GM12878 (cell line): ENCODE results near the gene MMP20. TPM values are rescaled to one million over a fixed set of nuclear protein-coding genes. Genes with fewer than 3 reads are reported as not detected.
A peak's percentile ranks its signal among the peaks of the same experiment; 100 is the strongest.

ENCODE experiments used
- BACH1 ChIP-seq: fragments of 450-650 bp; IDR thresholded peaks from 2 replicates; pipeline ENCODE4 v1.6.1; 2017; ENCODE audit warnings: mild to moderate bottlenecking, borderline replicate concordance
- BCL11A ChIP-seq: IDR thresholded peaks from 2 replicates; pipeline ENCODE4 v1.6.1; 2011; ENCODE audit warnings: low read depth, low read length
- CHD1 ChIP-seq: IDR thresholded peaks from 2 replicates; pipeline ENCODE4 v1.6.1; 2012; ENCODE audit warnings: low read depth, low read length, improper control_type of control experiment
- DPF2 ChIP-seq: fragments of 450-650 bp; IDR thresholded peaks from 2 replicates; pipeline ENCODE4 v1.6.1; 2017; ENCODE audit warnings: mild to moderate bottlenecking
- HCFC1 ChIP-seq: fragments of 150-350 bp; IDR thresholded peaks from 2 replicates; pipeline ENCODE4 v1.6.1; 2014; ENCODE audit warnings: low read length
- HSF1 ChIP-seq: fragments of 150-350 bp; IDR thresholded peaks from 2 replicates; pipeline ENCODE4 v1.6.1; 2014; ENCODE audit warnings: mild to moderate bottlenecking, low read depth, low read length
- MLLT1 ChIP-seq: fragments of 450-650 bp; IDR thresholded peaks from 2 replicates; pipeline ENCODE4 v1.6.1; 2016; ENCODE audit warnings: mild to moderate bottlenecking
- MTA2 ChIP-seq: fragments of 450-650 bp; IDR thresholded peaks from 2 replicates; pipeline ENCODE4 v1.6.1; 2016; ENCODE audit warnings: low read depth, mild to moderate bottlenecking, moderate library complexity
- PBX3 ChIP-seq: IDR thresholded peaks from 2 replicates; pipeline ENCODE4 v1.6.1; 2011; ENCODE audit warnings: mild to moderate bottlenecking, low read depth, low read length, moderate library complexity; ENCODE audit not compliant: insufficient replicate concordance
- POU2F2 ChIP-seq: IDR thresholded peaks from 3 replicates; pipeline ENCODE4 v1.6.1; 2011; ENCODE audit warnings: low read depth, mild to moderate bottlenecking, low read length, borderline replicate concordance
- SUPT20H ChIP-seq: IDR thresholded peaks from 2 replicates; pipeline ENCODE4 v1.6.1; 2011; ENCODE audit warnings: low read depth, mild to moderate bottlenecking, low read length, moderate library complexity, borderline replicate concordance; ENCODE audit not compliant: control insufficient read depth
- ZNF217 ChIP-seq: fragments of 450-650 bp; IDR thresholded peaks from 2 replicates; pipeline ENCODE4 v1.6.1; 2017; ENCODE audit warnings: antibody characterized with exemption, mild to moderate bottlenecking
- ZZZ3 ChIP-seq: IDR thresholded peaks from 2 replicates; pipeline ENCODE4 v1.6.1; 2011; ENCODE audit warnings: low read depth; ENCODE audit not compliant: control insufficient read depth, insufficient read length
- polyA plus RNA-seq, 11 experiments: library from polyadenylated mRNA; depleted of rRNA in 4 of 11; unstranded in 6 of 11; stranded (reverse) in 5 of 11; fragments of >200 nt; fragmentation: Nextera tagmentation in 4 of 11; fragmentation: Illumina TruSeq in 1 of 11; extraction: Ambion mirVana in 4 of 11; extraction: Trizol in 1 of 11; gene quantifications; 1 replicate in 1 of 11; 2 replicates in 10 of 11; pipeline versions ENCODE4 v1.2.1 to v1.2.3, GENCODE V29; 2011 to 2016; ENCODE audit warnings: inconsistent platforms in 2 of 11, missing spikeins in 2 of 11, low read depth in 1 of 11
- total RNA-seq, 4 experiments: library from RNA; depleted of rRNA in 3 of 4; stranded (reverse); fragments of >200 nt in 3 of 4; fragmentation: Illumina TruSeq in 1 of 4; extraction: Trizol in 1 of 4; gene quantifications; 2 replicates each; pipeline versions ENCODE4 v1.2.1 to v1.2.3, GENCODE V29; 2013 to 2021
- TF ChIP-seq, protein P1 (sequence below): IDR thresholded peaks from 2 replicates; pipeline ENCODE4 v1.6.1; 2012; ENCODE audit warnings: low read length, inconsistent platforms
- TF ChIP-seq, protein P2 (sequence below): fragments of 450-650 bp; IDR thresholded peaks from 2 replicates; pipeline ENCODE4 v1.6.1; 2016; ENCODE audit warnings: mild to moderate bottlenecking
- TF ChIP-seq, protein P3 (sequence below): fragments of 450-650 bp; IDR thresholded peaks from 2 replicates; pipeline ENCODE4 v1.6.1; 2017; ENCODE audit warnings: low read depth, mild to moderate bottlenecking, moderate library complexity

The MMP20 gene
- total and polyA plus RNA-seq, 10 of the 15 experiments (the other 5 are each of a cell fraction or from before 2014, with no cell fraction given), result 0.10 to 0.57 (median 0.19) TPM; not detected in 2

DNA sequence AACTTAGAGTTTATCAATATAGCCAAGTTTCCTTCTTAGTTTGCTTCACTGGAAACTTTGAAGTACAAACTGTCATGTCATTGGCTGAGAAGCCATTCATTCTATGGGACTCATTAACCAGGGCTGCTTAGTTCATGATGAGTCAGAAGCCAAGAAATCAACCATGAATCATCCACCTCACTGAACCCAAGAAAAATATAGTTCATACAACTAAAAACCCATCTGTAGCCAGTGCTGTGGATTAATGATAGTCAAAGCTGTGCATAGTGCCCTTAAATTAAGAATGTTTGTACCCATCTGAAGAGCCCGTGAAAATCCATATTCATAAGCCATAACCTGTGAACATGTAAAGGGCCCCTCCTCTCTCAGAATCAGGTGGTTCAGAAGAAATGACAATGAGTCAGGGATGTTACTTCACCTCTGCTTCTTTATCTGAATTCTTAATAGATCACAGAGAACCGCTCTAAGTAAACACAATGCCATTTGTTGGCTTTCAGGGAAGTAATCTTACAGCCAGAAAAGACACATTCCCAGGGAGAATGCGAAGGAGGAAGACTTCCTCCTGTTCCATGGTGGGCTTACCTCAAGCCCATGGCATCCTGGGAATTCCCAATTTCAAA lies 25.4 kb downstream of the MMP20 start (continued):
- TF ChIP-seq ZZZ3 (no peak), ZNF217 (no peak), DPF2 (peak; percentile 52; the same call in 1 of the 2 replicates), CHD1 (no peak), HSF1 (no peak), PBX3 (no peak), MLLT1 (peak; percentile 45), SUPT20H (no peak), BCL11A (peak; percentile 76), POU2F2 (no peak), MTA2 (peak; percentile 81), HCFC1 (no peak), BACH1 (peak; percentile 74; the same call in 1 of the 2 replicates)
- TF ChIP-seq, protein P1, sequence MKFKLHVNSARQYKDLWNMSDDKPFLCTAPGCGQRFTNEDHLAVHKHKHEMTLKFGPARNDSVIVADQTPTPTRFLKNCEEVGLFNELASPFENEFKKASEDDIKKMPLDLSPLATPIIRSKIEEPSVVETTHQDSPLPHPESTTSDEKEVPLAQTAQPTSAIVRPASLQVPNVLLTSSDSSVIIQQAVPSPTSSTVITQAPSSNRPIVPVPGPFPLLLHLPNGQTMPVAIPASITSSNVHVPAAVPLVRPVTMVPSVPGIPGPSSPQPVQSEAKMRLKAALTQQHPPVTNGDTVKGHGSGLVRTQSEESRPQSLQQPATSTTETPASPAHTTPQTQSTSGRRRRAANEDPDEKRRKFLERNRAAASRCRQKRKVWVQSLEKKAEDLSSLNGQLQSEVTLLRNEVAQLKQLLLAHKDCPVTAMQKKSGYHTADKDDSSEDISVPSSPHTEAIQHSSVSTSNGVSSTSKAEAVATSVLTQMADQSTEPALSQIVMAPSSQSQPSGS, result peak; percentile 15; the same call in 1 of the 2 replicates
- TF ChIP-seq, protein P2, sequence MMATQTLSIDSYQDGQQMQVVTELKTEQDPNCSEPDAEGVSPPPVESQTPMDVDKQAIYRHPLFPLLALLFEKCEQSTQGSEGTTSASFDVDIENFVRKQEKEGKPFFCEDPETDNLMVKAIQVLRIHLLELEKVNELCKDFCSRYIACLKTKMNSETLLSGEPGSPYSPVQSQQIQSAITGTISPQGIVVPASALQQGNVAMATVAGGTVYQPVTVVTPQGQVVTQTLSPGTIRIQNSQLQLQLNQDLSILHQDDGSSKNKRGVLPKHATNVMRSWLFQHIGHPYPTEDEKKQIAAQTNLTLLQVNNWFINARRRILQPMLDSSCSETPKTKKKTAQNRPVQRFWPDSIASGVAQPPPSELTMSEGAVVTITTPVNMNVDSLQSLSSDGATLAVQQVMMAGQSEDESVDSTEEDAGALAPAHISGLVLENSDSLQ, result peak; percentile 83
- TF ChIP-seq, protein P3, sequence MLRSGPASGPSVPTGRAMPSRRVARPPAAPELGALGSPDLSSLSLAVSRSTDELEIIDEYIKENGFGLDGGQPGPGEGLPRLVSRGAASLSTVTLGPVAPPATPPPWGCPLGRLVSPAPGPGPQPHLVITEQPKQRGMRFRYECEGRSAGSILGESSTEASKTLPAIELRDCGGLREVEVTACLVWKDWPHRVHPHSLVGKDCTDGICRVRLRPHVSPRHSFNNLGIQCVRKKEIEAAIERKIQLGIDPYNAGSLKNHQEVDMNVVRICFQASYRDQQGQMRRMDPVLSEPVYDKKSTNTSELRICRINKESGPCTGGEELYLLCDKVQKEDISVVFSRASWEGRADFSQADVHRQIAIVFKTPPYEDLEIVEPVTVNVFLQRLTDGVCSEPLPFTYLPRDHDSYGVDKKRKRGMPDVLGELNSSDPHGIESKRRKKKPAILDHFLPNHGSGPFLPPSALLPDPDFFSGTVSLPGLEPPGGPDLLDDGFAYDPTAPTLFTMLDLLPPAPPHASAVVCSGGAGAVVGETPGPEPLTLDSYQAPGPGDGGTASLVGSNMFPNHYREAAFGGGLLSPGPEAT, result peak; percentile 44; the same call in 1 of the 2 replicates
